ENCODE results near the gene DUSP16. TPM values are rescaled to one million over a fixed set of nuclear protein-coding genes. Genes with fewer than 3 reads are reported as not detected.

DUSP16 gene
- total RNA-seq, 1 donor from 2014 or later = 12.9 TPM

- DNase-seq (ENCODE audit: low spot score) = no peak
- Mint-ChIP-seq H3K4me1 (ENCODE audit: unreplicated experiment) (peaks cover 3% of the 10 kb centered on the region), H3K27me3 (ENCODE audit: unreplicated experiment) (no peaks in the 10 kb centered on the region), H3K9me3 (ENCODE audit: unreplicated experiment) (no peaks in the 10 kb centered on the region), H3K4me3 (ENCODE audit: unreplicated experiment) (no peak overlapping the region), H3K27ac (ENCODE audit: unreplicated experiment) (no peak overlapping the region), H3K36me3 (ENCODE audit: low read depth, unreplicated experiment) (no peaks in the 10 kb centered on the region)
- TF ChIP-seq CTCF (IDR thresholded peaks at IDR 0.05; ENCODE audit: unreplicated experiment) = no peak
Measured at GRCh38 chr12:12553208-12553785, 9.4 kb downstream of the DUSP16 start.

GRCh38 chr12:12551115-12551514 lies 11.5 kb downstream of the DUSP16 start:
- Mint-ChIP-seq H3K4me1 (ENCODE audit: unreplicated experiment) (peaks cover 3% of the 10 kb centered on the region), H3K9me3 (ENCODE audit: unreplicated experiment) (no peaks in the 10 kb centered on the region)
- no peak for TF ChIP-seq CTCF (IDR thresholded peaks at IDR 0.05; ENCODE audit: unreplicated experiment)

GRCh38 chr12:12550277-12550676 lies 12.4 kb downstream of the DUSP16 start:
- H3K4me3 Mint-ChIP-seq (ENCODE audit: unreplicated experiment) = no peak overlapping the region
- no peaks in the 10 kb centered on the region for H3K27me3 Mint-ChIP-seq (ENCODE audit: unreplicated experiment)
- H3K4me1 Mint-ChIP-seq (ENCODE audit: unreplicated experiment) = peaks cover 3% of the 10 kb centered on the region
- TF ChIP-seq CTCF (IDR thresholded peaks at IDR 0.05; ENCODE audit: unreplicated experiment) = no peak
- H3K36me3 Mint-ChIP-seq (ENCODE audit: low read depth, unreplicated experiment) = no peaks in the 10 kb centered on the region
- H3K9me3 Mint-ChIP-seq (ENCODE audit: unreplicated experiment) = no peaks in the 10 kb centered on the region
- no peak overlapping the region for H3K27ac Mint-ChIP-seq (ENCODE audit: unreplicated experiment)
- DNase-seq (ENCODE audit: low spot score) = no peak

More at GRCh38 chr12:12551115-12551514, 11.5 kb downstream of the DUSP16 start:
- no peaks in the 10 kb centered on the region for H3K36me3 Mint-ChIP-seq (ENCODE audit: low read depth, unreplicated experiment)
- H3K27ac Mint-ChIP-seq (ENCODE audit: unreplicated experiment) = no peak overlapping the region
- no peak overlapping the region for H3K4me3 Mint-ChIP-seq (ENCODE audit: unreplicated experiment)
- no peaks in the 10 kb centered on the region for H3K27me3 Mint-ChIP-seq (ENCODE audit: unreplicated experiment)
- no peak for DNase-seq (ENCODE audit: low spot score)

- H3K4me1 Mint-ChIP-seq (ENCODE audit: unreplicated experiment) = peaks cover 3% of the 10 kb centered on the region
- no peaks in the 10 kb centered on the region for H3K36me3 Mint-ChIP-seq (ENCODE audit: low read depth, unreplicated experiment)
- H3K27ac Mint-ChIP-seq (ENCODE audit: unreplicated experiment) = no peak overlapping the region
Measured at GRCh38 chr12:12549426-12549825, 13.2 kb downstream of the DUSP16 start.

More at GRCh38 chr12:12549426-12549825, 13.2 kb downstream of the DUSP16 start:
- Mint-ChIP-seq H3K9me3 (ENCODE audit: unreplicated experiment) (no peaks in the 10 kb centered on the region), H3K27me3 (ENCODE audit: unreplicated experiment) (no peaks in the 10 kb centered on the region), H3K4me3 (ENCODE audit: unreplicated experiment) (no peak overlapping the region)
- no peak for DNase-seq (ENCODE audit: low spot score)
- no peak for TF ChIP-seq CTCF (IDR thresholded peaks at IDR 0.05; ENCODE audit: unreplicated experiment)

Data from endothelial cell (in vitro differentiated cells).